ENCODE data around the gene FOXP1.

The FOXP1 gene

DNA sequence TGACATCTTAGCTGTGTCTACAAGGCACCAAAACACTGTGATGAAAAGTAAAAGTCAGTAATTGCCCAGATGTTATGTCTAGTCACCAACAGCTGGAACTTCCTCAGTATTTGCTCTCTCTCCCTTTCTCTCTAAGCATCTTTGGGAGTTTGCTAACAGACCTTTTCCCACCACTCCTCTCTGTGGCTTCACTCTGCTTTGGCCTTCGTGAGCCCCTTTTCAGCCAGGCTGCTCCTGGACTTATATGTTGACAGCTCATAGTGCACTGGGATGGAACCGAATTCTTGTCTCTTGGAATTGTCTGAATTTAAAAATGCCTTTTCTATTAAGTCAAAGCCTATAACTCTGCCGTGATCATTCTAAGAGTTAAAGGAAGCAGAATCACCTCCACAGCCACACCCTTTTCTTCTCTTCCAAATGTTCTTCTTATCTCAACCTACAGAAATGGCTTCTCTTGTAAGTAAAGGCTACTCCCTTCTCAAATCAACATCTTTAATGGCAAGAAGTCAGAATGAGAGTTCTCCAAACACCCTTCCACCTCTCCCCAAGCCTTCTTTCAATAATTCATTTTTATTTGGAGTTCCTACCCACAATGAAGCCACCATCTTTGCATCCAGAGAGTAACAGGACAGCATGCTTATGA, 17.2 kb upstream of the FOXP1 start:
- Histone ChIP-seq H4K20me1 (ENCODE audit: insufficient read depth, low read length) (no peaks in the 10 kb centered on the region), H3F3A (ENCODE audit: insufficient read depth, low read length) (no peaks in the 10 kb centered on the region), H3K9me2 (ENCODE audit: low read depth, low read length) (no peaks in the 10 kb centered on the region), H3K9ac (ENCODE audit: low read length) (no peak overlapping the region), H3K79me2 (ENCODE audit: insufficient read depth, low read length) (no peaks in the 10 kb centered on the region), H3K4me3 (ENCODE audit: low read depth, low read length, poor library complexity, severe bottlenecking) (no peak overlapping the region), H3K27me3 (ENCODE audit: insufficient read depth, low read length) (no peaks in the 10 kb centered on the region), H2AFZ (ENCODE audit: low read length) (no peak overlapping the region), H3K4me2 (ENCODE audit: low read length) (no peak overlapping the region), H3K36me3 (ENCODE audit: insufficient read depth, low read length) (no peaks in the 10 kb centered on the region), H3K27ac (ENCODE audit: low read depth, low read length, poor library complexity, severe bottlenecking) (no peak overlapping the region), H3K9me3 (ENCODE audit: low read length) (0 out of 2 replicates have a peak, but pooled peaks cover 3% of the 10 kb centered on the region), H3K4me1 (ENCODE audit: insufficient read depth, low read length, severe bottlenecking) (no peaks in the 10 kb centered on the region)
- TF ChIP-seq EZH2 (IDR thresholded peaks at IDR 0.05; ENCODE audit: borderline replicate concordance, low read length) = no peak

DNA sequence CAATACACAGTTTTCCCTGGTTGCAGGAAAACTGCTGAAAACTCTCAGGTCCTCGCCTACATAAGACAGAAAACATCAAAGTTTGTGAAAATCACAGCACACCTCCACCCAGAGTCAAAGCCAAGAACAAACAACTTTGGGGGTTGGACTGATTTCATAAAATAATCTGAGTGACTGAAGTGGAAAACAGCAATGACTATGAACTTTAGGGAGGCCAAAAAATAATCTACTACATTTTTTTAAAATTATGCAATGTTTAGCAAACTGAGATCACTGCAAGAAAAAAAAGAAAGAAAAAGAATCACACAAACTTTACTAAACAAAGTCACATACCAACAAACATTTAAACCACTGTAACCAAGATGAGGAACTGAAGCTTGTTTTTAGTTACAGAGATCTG, 15.9 kb upstream of the FOXP1 start:
- no peak for TF ChIP-seq EZH2 (IDR thresholded peaks at IDR 0.05; ENCODE audit: borderline replicate concordance, low read length)
- TF ChIP-seq, protein P1, sequence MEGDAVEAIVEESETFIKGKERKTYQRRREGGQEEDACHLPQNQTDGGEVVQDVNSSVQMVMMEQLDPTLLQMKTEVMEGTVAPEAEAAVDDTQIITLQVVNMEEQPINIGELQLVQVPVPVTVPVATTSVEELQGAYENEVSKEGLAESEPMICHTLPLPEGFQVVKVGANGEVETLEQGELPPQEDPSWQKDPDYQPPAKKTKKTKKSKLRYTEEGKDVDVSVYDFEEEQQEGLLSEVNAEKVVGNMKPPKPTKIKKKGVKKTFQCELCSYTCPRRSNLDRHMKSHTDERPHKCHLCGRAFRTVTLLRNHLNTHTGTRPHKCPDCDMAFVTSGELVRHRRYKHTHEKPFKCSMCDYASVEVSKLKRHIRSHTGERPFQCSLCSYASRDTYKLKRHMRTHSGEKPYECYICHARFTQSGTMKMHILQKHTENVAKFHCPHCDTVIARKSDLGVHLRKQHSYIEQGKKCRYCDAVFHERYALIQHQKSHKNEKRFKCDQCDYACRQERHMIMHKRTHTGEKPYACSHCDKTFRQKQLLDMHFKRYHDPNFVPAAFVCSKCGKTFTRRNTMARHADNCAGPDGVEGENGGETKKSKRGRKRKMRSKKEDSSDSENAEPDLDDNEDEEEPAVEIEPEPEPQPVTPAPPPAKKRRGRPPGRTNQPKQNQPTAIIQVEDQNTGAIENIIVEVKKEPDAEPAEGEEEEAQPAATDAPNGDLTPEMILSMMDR (IDR thresholded peaks at IDR 0.05; ENCODE audit: low read length) = no peak
- Histone ChIP-seq H3K4me3 (ENCODE audit: low read depth, low read length, poor library complexity, severe bottlenecking) (no peak overlapping the region), H3K9me3 (ENCODE audit: low read length) (0 out of 2 replicates have a peak, but pooled peaks cover 5% of the 10 kb centered on the region), H3K9ac (ENCODE audit: low read length) (no peak overlapping the region), H4K20me1 (ENCODE audit: insufficient read depth, low read length) (no peaks in the 10 kb centered on the region), H3K79me2 (ENCODE audit: insufficient read depth, low read length) (no peaks in the 10 kb centered on the region), H3K27me3 (ENCODE audit: insufficient read depth, low read length) (no peaks in the 10 kb centered on the region), H3F3A (ENCODE audit: insufficient read depth, low read length) (no peaks in the 10 kb centered on the region), H3K4me1 (ENCODE audit: insufficient read depth, low read length, severe bottlenecking) (no peaks in the 10 kb centered on the region), H2AFZ (ENCODE audit: low read length) (no peak overlapping the region), H3K4me2 (ENCODE audit: low read length) (no peak overlapping the region), H3K27ac (ENCODE audit: low read depth, low read length, poor library complexity, severe bottlenecking) (no peak overlapping the region), H3K36me3 (ENCODE audit: insufficient read depth, low read length) (no peaks in the 10 kb centered on the region), H3K9me2 (ENCODE audit: low read depth, low read length) (no peaks in the 10 kb centered on the region)

DNA sequence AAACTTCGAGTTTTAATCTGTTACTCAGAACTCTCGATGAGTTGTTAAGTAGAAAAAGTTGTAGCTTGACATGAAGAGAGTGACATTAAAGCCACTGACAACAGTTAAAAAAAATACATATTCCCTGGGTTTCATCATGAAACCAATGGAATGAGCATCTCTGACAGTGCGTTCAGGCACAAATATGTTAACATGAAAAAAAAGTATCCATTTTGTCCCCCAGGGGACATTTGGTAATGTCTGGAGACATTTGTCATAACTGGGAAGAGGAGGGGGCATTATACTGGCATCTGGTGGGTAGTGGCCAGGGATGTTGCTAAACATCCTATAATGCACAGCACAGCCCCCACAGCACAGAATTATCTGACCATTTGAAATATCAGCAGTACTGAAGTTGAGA, 14.8 kb upstream of the FOXP1 start:
- Histone ChIP-seq H3K4me3 (ENCODE audit: low read depth, low read length, poor library complexity, severe bottlenecking) (no peak overlapping the region), H2AFZ (ENCODE audit: low read length) (no peak overlapping the region), H3K27me3 (ENCODE audit: insufficient read depth, low read length) (no peaks in the 10 kb centered on the region), H3K9me2 (ENCODE audit: low read depth, low read length) (no peaks in the 10 kb centered on the region), H3F3A (ENCODE audit: insufficient read depth, low read length) (no peaks in the 10 kb centered on the region), H3K4me2 (ENCODE audit: low read length) (no peak overlapping the region), H4K20me1 (ENCODE audit: insufficient read depth, low read length) (no peaks in the 10 kb centered on the region), H3K27ac (ENCODE audit: low read depth, low read length, poor library complexity, severe bottlenecking) (no peak overlapping the region), H3K79me2 (ENCODE audit: insufficient read depth, low read length) (no peaks in the 10 kb centered on the region), H3K4me1 (ENCODE audit: insufficient read depth, low read length, severe bottlenecking) (no peaks in the 10 kb centered on the region), H3K9ac (ENCODE audit: low read length) (no peak overlapping the region), H3K36me3 (ENCODE audit: insufficient read depth, low read length) (no peaks in the 10 kb centered on the region), H3K9me3 (ENCODE audit: low read length) (0 out of 2 replicates have a peak, but pooled peaks cover 5% of the 10 kb centered on the region)
- TF ChIP-seq EZH2 (IDR thresholded peaks at IDR 0.05; ENCODE audit: borderline replicate concordance, low read length) = no peak
- TF ChIP-seq, protein P1 (IDR thresholded peaks at IDR 0.05; ENCODE audit: low read length) = no peak

DNA sequence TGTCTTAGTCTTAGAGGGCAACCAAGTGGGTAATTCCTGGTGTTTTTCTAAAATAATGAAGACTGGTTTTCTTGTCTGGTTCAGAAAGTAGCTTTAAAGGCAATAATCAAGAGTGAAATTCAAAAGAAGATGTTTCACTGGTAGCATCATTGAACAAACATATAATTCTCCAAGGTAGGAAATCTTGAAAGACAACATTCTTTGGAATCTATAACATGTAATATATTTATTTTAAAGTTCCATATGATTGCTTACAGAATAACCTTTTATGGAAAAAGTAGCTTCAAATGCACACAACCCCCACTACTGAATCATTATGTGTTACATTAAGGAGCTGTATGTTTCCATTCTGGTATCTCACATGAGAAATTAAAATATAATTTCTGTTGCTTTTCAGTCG, 13.8 kb upstream of the FOXP1 start:
- no peak overlapping the region for H3K27ac ChIP-seq (ENCODE audit: low read depth, low read length, poor library complexity, severe bottlenecking)

More for the DNA sequence above, 13.8 kb upstream of the FOXP1 start:
- H3K4me1 ChIP-seq (ENCODE audit: insufficient read depth, low read length, severe bottlenecking) = no peaks in the 10 kb centered on the region
- H3K9ac ChIP-seq (ENCODE audit: low read length) = no peak overlapping the region
- no peaks in the 10 kb centered on the region for H3K9me2 ChIP-seq (ENCODE audit: low read depth, low read length)
- no peak overlapping the region for H2AFZ ChIP-seq (ENCODE audit: low read length)
- no peak overlapping the region for H3K4me2 ChIP-seq (ENCODE audit: low read length)
- no peak for TF ChIP-seq EZH2 (IDR thresholded peaks at IDR 0.05; ENCODE audit: borderline replicate concordance, low read length)
- TF ChIP-seq, protein P1 (IDR thresholded peaks at IDR 0.05; ENCODE audit: low read length) = no peak
- H3F3A ChIP-seq (ENCODE audit: insufficient read depth, low read length) = no peaks in the 10 kb centered on the region
- 0 out of 2 replicates have a peak, but pooled peaks cover 5% of the 10 kb centered on the region for H3K9me3 ChIP-seq (ENCODE audit: low read length)
- no peaks in the 10 kb centered on the region for H4K20me1 ChIP-seq (ENCODE audit: insufficient read depth, low read length)
- no peaks in the 10 kb centered on the region for H3K79me2 ChIP-seq (ENCODE audit: insufficient read depth, low read length)
- no peaks in the 10 kb centered on the region for H3K27me3 ChIP-seq (ENCODE audit: insufficient read depth, low read length)
- H3K36me3 ChIP-seq (ENCODE audit: insufficient read depth, low read length) = no peaks in the 10 kb centered on the region
- no peak overlapping the region for H3K4me3 ChIP-seq (ENCODE audit: low read depth, low read length, poor library complexity, severe bottlenecking)
